ENCODE data around the gene GSTCD.

- no peak for TF ChIP-seq CTCF (IDR thresholded peaks at IDR 0.05)
- no peak for TF ChIP-seq POLR2A (IDR thresholded peaks at IDR 0.05)
Observed at GRCh38 chr4:105683038-105683437, 25.5 kb upstream of the GSTCD start.

All from prostate gland (tissue), 2 donors.